ENCODE data around the gene TTN.

- no peak for TF ChIP-seq EZH2 (IDR thresholded peaks at IDR 0.05; ENCODE audit: low read depth)
- TF ChIP-seq CTCF (conservative IDR thresholded peaks at IDR 0.05) = no peak
Observed at GRCh38 chr2:178827111-178827510, 19.9 kb upstream of the TTN start.

Data from PC-9 (cell line).